Epithelial cell of proximal tubule (primary cell): Measurements from ENCODE around the gene BOLA3. TPM values are rescaled to one million over a fixed set of nuclear protein-coding genes. Genes with fewer than 3 reads are reported as not detected.

Experiments used
- DNase-seq: peaks from one replicate; pipeline ENCODE4 v3.0.0-alpha.2; 2011; ENCODE audit warnings: low read depth
- H3K4me3 ChIP-seq: 2 replicates; pipeline ENCODE4 v1.5.1; 2011; ENCODE audit warnings: low read depth, mild to moderate bottlenecking, low read length
- total RNA-seq: library from RNA; depleted of rRNA; stranded (reverse); fragments of >200 nt; gene quantifications from 2 replicates; pipeline ENCODE4 v1.2.3, GENCODE V29; 2015
- TF ChIP-seq, protein P1 (sequence below): conservative IDR thresholded peaks from 2 replicates; pipeline ENCODE4 v1.5.1; 2012; ENCODE audit warnings: low read depth, mild to moderate bottlenecking, low read length

BOLA3 gene
- total RNA-seq, 1 donor from 2014 or later: 90.3 TPM

DNA sequence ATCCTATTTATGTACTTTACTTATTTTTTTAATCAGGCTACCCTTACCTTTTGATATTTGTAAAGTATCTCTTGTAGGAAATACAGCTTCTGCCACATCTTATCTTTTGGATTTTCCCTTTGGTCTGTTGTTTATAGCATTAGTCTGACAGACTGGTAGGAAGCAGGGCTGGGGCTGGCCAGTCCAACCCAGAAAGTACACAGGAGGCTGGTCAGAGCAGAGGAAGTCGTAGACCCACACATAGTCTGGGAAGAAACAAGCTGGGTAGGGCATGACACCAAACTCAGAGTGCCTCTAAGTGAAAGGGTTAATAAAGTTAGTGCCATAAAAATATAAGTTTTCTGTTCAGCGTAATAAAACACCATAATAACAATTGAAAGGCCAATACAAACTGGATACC, 51.7 kb downstream of the BOLA3 start:
- H3K4me3 ChIP-seq: no peak overlapping the region
- TF ChIP-seq, protein P1, sequence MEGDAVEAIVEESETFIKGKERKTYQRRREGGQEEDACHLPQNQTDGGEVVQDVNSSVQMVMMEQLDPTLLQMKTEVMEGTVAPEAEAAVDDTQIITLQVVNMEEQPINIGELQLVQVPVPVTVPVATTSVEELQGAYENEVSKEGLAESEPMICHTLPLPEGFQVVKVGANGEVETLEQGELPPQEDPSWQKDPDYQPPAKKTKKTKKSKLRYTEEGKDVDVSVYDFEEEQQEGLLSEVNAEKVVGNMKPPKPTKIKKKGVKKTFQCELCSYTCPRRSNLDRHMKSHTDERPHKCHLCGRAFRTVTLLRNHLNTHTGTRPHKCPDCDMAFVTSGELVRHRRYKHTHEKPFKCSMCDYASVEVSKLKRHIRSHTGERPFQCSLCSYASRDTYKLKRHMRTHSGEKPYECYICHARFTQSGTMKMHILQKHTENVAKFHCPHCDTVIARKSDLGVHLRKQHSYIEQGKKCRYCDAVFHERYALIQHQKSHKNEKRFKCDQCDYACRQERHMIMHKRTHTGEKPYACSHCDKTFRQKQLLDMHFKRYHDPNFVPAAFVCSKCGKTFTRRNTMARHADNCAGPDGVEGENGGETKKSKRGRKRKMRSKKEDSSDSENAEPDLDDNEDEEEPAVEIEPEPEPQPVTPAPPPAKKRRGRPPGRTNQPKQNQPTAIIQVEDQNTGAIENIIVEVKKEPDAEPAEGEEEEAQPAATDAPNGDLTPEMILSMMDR: no peak
- no peak for DNase-seq

DNA sequence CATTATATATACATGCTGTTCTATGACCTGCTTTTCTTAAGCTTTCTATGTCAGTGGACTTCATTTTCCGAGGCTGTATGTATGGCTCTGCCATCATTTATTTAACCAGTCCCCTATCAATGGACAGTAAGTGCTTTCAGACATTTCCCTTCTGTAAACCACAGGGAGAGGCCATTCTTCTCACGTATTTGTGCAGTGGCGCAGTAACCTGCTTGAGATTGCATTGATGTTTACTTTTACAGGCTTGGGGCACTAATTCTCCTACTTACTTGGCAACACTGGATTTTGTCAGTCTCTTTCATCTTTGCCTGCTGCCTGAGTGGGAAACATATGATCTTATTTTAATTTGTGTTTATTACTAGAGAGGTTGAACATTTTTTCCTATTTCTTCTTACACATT, 52.1 kb downstream of the BOLA3 start:
- TF ChIP-seq, protein P1: no peak
- H3K4me3 ChIP-seq: no peak overlapping the region
- no peak for DNase-seq

- DNase-seq: no peak
- no peak overlapping the region for H3K4me3 ChIP-seq
- TF ChIP-seq, protein P1: no peak
These were observed 53.4 kb downstream of the BOLA3 start for GRCh38 chr2:74094291-74094690.

- no peak for DNase-seq
- no peak overlapping the region for H3K4me3 ChIP-seq
- TF ChIP-seq, protein P1: no peak
These were observed 53.9 kb downstream of the BOLA3 start for GRCh38 chr2:74093840-74094239.

DNA sequence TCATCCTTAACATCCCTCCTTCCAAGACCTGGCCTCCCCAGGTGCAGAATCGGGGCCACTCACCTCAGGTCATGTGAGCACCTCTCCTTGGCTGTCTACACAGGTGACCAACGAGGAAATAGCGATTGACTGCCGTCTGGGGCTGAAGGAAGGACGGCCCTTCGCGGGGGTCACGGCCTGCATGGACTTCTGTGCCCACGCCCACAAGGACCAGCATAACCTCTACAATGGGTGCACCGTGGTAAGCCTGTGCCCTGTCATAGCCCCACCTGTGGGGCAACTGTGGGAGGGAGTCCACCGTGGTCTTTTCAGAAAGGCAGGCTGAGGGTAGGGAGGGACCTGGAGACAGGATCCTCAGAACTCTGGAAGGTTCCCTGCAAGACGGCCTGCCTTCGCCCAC, 54.3 kb downstream of the BOLA3 start:
- no peak for DNase-seq
- TF ChIP-seq, protein P1: no peak
- no peak overlapping the region for H3K4me3 ChIP-seq

GRCh38 chr2:74092275-74092674, 55.4 kb downstream of the BOLA3 start:
- TF ChIP-seq, protein P1: no peak
- DNase-seq: no peak
- H3K4me3 ChIP-seq: no peak overlapping the region

- DNase-seq: no peak
- TF ChIP-seq, protein P1: no peak
- H3K4me3 ChIP-seq: no peak overlapping the region
These were observed 56.3 kb downstream of the BOLA3 start for GRCh38 chr2:74091391-74091790.
